ENCODE measurements around the gene CCDC18.
"Not testable (repeated sequence)": the region's sequence is repeated elsewhere in the genome, so short reads cannot be mapped to it uniquely, and the experiment has no call there.

The CCDC18 gene

DNA sequence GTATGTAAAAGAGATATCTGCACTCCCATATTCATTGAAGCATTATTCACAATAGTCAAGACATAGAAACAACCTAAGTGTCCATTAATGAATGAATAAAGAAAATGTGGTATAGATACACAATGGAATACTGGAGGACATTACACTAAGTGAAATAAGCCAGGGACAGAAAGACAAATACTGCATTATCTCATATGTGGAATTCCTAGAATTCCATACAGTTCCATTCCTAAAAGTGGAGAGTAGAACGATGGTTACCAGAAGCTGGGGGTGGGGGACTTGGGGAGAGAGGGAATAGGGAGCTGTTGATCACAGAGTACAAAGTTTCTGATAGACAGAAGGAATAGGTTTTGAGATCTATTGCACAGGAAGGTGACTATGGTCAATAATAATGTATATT, 7.7 kb upstream of the CCDC18 start:
- DNase-seq: no peak

DNA sequence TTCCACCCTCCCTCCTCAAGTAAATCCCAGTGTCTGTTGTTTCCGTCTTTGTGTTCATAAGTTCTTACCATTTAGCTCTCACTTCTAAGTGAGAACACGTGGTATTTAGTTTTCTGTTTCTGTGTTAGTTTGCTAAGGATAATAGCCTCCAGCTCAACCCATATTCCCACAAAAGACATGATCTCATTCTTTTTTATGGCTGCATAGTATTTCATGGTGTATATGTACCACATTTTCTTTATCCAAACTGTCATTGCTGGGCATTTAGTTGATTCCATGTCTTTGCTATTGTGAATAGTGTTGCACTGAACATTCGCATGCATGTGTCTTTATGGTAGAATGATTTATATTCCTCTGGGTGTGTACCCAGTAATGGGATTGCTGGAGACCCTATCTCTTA, 5.9 kb upstream of the CCDC18 start:
- DNase-seq: not testable (repeated sequence)

DNA sequence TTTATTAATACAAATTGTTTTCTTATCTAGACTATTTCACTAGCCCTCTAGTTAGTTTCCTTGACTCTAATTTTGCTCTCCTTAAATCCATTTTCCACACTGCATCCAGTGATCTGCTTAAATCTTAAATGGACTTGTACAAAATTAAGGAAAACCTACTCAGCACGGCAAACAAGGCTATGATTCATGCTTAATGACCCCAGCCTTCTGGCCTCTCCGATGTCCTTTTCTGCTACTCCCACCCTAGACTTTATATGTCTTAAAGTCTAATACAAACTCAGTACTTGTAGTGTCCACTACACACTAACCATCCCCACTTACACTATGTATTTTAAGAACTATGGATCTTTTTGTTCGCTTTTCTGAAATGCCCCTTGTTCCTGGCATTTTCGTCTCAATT, 2.5 kb upstream of the CCDC18 start:
- DNase-seq: no peak

DNA sequence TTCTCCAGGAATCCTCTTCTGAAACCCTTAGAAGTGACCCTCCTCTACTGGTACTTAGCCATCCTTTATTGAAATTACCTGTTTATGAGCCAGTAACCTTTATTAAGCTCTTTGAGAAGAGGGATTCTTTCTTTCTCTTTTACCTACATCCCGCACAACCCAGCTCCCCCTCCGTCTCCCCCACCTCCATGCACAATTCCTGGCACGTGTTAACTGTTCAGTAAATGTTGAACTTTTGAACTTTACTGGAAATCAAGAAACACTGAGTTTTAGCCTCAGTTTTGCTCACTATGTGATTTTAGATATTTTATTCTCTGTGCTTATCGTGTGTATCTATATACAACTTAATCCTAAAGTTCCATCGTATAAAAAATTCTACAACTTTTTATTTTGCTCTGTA, 2.1 kb upstream of the CCDC18 start:
- no peak for DNase-seq

DNA sequence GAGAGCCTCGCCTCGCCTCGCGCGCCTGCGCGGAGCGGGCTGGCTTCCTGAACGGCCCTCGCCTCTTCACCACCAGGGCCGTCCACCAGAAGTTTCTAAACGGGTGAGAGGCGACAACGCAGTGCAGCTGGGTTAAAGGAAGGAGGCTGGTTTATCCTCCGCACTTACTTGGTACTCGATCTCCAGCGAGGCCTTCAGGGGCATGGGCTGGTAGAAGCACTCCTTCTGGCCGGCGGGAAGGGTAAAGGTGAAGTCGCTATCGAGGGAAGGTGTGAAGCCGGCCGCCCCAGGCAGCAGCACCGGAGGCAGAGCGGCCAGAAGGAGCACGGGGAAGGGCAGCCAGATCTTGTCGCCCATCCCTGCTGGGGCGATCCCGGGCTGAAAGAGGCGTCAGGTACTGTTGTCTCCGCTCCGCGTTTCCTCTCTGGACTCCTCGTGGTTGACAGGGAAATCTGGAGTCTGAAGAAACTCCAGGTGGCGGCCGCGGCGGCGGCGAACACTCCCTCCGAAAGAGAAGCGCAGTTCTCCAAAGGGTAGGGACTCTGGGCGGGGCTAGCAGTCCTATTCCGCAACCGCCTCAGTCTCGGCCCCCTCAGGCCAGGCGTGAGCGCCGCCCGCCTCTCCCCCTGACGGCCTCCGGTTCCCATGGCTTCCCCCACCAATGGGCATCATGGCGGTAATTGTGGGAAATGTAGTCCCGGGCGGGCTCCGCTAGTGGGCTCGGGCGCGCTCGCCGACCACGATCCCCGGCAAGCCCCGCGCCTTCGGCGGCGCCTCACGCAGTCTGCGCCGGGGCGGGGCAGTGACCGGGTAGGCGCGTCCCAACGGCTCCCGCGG, 420 bp upstream of the CCDC18 start, which contains the start of gene TMED5:
Gene TMED5 (minus strand): TSS at position 528 of the 837 bp plus-strand sequence. CDS start 171 bp downstream, at position 357.
- DNase-seq: peak; percentile 95

DNA sequence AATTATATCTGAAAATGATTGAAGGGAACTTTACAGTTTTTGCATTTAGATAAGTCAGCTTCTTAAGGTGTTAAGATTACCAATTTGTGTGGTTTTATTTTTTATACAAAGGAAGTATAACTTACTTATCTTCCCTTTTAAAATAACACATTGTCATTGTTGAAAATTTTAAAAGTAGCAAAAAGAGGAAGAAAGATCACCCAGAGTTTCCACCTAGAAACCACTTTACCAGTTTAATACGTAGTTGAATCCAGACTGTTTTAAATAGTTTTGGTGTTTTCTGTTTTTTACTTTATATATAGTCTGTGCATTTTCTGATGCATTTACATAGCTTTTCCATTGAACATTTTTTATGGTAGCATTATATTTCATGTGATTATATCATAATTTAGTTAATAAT, 6.1 kb downstream of the CCDC18 start:
- DNase-seq: no peak

DNA sequence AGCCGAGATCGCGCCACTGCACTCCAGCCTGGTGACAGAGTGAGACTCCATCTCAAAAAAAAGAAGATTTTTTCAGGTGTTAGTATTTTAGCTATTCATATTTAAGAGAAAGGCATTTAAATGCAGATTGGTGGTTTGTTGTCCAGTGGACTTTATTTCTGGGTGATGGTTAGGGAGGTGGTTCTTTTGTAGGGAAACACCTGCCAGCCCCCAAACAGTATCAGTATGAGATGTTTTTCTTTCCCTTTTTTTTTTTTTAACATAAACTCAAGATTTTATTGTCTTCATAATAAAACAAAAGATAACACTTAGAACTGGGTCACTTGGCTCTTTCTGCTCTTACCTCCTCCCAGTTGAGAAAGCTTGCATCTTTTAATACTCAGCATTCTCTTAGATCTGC, 9.9 kb downstream of the CCDC18 start:
- no peak for DNase-seq

DNA sequence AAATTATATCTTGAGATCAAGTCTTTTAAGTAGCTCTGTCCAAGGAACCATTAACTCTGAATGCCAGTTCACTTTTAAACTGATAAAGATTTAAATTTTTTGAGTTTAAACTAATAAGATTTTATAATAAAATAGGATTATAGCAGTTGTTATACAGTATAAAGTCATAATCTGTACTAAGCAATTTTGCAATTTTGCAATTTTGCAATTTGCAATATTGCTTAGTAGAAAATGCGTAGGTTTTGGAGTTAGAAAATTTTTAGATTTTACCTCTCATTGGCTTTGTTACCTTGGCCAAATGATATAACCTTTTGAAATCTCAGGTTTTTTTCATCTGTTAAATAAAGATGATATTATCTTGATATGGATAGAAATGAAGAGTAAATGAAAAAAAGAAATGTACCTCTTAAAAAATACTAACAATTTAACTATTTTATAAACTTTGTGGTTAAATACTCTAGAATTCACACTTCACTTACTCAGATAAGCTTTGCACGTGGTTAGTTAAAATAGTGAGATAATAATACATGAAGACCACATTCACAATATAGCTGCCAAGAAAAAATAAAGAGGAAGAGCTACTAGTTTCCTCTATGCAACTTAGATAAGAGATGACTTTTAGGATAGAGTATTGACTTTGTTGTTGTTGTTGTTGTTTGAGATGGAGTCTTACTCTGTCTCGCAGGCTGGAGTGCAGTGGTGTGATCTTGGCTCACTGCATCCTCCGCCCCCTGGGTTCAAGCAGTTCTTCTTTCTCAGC, 13.9 kb downstream of the CCDC18 start:
- DNase-seq: no peak

DNA sequence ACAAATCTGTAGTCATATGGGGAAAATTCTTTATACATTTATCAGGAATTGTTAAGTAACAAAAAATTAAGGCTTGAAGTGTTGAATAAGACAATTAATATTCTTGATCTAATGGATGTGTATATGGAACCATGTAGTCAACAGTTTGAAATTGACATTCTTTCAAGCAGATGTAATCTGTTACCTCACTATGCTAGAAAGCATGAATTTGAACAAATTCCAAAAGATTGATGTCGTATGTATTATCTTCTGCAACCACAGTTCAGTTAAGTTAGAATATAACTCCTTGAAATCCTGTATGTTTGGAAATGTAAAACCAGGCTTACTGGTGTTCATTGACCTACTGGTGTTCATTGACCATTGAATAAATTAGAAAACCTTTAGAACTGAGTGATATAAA, 16.1 kb downstream of the CCDC18 start:
- no peak for DNase-seq

DNA sequence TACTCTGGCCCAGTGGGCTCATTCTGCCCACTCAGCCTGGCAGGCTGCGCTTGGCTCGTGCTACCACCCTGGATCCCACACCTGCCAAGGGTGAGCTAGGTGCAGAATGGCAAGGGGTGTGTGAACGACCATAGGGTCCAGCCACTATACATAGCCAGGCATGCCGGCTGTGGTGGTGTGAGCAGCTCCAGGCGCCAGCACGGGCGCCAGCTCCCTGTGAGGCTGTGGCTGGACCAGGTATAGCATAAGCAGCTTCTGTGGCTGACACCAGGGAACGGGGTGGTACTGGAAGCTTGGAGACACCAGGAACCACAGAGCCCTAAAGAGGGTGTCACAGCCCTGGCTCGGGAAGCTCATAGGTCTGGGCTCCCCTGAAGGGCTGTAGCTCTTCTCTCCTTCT, 18.6 kb downstream of the CCDC18 start:
- no peak for DNase-seq

DNA sequence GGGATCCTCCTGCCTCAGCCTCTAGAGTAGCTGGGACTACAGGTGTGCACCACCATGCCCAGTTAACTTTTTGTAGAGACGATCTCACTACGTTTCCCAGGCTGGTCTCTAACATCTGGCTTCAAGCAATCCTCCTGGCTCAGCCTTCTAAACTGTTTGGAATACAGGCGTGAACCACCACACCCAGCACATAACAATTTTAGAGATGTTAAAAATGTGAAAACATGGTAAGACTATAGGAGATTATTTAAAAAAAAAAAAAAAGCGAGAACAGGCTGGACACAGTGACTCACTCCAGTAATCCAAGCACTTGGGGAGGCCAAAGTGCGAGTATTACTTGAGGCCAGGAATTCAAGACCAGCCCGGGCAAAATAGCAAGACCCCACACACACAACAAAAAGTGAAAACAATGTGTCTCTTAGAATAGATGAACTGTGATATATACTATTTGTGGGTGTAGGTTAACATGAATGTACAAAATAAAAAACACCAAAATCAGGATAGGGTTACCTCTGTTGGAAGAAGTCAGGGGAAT, 19.6 kb downstream of the CCDC18 start:
- DNase-seq: no peak

DNA sequence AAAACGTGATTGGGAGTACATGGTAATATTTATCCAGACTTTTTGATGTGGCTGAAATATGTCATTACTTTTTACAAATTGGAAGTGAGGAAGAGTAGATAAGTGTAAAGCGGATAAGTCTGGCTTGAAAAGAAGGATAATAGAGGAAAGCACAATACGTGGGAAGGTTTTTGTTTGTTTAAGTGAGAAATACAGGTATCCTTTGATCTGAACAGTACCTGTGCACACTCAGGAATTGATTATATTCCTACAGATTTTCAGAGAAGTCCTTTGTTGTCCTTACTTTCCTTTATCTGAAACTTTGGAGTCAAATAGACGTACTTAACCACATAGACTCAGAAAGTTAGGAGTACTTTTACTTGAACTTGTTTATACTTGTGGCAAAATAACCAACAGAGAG, 20.2 kb downstream of the CCDC18 start:
- no peak for DNase-seq

DNA sequence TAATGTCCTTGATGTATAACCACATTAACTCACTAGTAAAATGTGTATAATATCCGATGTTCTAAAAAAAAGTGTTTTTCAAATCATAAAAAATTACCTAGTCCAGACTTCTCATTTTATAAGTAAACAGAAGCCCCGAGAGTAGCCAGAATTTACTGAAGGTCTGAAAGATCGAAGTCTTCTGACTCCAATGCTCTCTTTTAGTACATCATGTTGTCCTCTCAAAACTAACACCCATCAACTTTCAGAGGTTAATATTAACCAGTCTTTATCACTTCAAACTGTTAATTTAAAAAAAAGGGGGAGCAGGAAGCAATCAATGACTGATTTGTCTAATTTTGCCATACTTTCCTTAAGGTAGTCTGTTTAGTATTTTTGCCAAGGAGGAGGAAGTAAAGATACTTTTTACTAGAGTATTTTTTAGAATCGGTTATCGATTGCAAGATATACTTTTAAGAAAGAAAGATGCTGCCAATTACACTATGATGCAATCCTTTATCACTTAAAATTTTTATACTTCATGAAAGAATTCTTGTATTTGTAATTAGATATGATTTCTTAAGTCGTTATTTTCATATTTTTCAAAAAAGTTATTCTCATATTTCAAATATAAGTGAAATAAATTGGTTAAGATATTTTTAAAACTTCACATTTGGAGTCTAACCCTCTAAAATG, 25.5 kb downstream of the CCDC18 start:
- no peak for DNase-seq

DNA sequence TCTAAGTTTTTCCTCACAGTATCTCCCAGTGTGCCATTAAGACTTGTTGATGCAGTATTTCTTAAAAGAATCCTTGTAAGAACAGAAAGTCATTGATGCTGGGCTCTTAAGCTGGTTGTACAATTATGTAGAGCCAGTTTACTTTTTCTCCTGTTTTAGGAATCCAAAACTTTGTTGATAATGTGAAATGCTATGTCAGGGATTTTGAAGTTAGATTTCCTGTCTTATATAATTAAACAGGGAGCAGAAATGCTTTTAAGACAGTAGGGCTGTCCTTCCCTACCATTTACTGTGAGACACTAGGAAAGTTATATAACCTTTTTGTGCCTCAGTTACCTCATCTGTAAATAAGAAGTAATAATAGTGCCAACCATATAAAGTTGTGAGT, 26.0 kb downstream of the CCDC18 start:
- DNase-seq: no peak

DNA sequence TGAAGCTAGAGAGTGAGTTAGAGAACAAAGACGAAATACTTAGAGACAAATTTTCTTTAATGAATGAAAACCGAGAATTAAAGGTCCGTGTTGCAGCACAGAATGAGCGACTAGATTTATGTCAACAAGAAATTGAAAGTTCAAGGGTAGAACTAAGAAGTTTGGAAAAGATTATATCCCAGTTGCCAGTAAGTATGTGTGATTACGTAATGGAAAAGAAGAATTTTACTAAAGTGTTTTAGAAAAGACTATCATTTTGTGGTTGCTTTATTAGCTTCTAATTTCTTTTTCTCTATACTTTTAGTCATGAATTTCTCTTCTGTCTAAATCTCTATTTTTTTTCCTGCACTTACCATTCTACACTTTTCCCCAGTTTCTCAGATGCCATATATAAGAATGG, 26.7 kb downstream of the CCDC18 start:
- no peak for DNase-seq

DNA sequence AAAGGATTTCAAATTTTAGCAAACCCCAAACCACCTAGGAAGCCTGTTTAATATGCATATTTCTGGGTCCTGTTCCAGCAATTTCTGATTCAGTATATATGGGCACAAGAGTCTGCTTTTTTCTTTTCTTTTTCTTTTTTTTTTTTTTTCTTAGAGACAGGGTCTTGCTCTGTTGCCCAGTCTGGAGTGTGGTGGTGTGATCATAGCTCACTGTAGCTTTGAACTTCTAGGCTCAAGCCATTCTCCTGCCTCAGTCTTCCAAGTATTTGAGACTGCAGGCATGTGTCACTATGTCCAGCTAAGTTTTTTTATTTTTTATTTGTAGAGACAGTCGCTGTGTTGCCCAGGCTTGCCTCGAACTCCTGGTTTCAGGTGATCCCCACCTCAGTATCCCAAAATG, 34.8 kb downstream of the CCDC18 start:
- no peak for DNase-seq

DNA sequence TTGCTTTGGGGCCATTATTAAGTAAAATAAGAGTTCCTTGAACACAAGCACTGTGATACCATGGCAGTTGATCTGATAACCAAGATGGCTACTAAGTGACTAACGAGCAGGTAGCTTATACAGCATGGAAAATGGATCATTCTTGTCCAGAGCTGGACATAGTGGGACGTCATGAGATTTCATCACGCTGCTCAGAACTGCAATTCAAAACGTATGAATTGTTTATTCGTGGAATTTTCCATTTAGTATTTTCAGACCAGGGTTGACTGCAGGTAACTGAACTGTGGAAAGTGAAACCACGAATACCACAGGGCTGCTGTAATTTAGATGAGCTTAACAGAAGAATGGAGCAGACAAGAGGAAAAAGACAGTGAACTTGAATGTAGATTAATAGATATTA, 38.9 kb downstream of the CCDC18 start:
- DNase-seq: no peak

DNA sequence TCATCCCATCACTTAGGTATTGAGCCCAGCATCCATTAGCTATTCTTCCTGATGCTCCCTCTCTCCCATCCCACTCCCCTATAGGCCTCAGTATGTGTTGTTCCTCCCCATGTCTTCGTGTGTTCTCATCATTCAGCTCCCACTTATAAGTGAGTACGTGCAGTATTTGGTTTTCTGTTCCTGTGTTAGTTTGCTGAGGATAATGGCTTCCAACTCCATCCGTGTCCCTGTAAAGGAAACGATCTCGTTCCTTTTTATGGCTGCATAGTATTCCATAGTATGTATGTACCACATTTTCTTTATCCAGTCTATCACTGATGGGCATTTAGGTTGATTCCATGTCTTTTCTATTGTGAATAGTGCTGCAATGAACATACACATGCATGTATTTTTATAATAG, 40.2 kb downstream of the CCDC18 start:
- not testable (repeated sequence) for DNase-seq

DNA sequence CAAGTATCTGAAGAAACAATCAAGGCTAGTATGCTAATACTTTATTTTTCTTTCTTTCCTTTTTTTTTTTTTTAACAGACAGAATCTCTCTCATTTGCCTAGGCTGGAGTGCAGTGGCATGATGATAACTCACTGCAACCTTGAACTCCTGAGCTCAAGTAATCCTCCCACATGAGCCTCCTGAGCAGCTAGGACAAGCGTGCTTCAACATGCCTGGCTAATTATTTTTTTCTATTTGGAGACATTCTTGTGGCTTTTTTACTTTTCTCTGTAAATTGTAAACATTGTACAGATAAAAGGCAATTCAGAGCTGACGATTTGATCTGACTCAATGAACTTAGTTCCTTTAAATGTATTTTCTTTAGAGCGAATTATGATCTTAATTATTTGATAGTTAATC, 41.4 kb downstream of the CCDC18 start:
- DNase-seq: no peak

DNA sequence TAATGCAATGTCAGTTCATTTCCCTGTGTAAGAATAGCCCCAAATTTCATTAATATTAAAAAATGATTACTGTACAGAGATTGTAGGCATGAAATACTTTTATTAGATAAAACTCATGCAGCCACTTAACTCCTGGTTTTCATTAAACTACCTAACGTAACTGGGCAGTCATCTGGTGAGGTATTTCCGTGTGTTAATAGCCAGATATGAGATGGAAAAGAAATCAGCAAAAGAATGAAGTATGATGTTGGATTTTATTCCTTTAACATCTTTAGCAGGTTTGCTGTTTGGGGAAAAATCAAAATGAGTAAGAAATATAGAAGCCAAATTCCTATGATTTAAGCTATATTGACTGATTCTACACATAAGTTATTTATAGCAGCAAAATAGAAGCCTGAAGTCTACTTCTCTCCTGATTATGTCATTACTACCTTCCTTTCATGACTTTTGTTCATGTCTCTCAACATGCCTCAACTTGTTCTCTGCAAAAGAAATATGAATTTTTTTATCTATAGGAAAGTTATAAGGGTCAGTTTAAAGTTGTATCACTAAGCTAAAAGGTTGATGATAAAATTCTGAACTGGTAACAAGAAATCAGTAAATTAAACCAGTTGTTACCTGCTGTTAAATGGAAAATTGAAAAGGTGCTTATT, 42.6 kb downstream of the CCDC18 start:
- no peak for DNase-seq

DNA sequence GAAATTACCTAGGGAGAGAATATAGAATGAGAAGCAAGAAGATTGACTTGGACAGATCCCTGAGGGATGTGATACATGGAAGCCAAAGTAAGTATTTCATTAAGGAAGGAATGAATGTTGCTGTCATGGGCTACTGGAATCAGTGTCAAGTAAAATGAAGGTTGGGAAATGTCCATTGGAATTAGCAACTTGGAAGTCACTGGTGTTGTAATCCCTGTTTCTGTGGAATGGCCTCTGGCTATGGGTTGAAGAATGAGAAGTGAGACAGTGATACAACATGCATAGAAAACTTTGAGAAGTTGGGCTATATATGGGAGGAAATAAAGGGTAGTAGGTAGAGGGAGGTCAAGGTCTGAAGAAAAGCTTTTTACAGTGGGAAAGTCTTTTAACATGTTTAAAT, 54.7 kb downstream of the CCDC18 start:
- DNase-seq: no peak

DNA sequence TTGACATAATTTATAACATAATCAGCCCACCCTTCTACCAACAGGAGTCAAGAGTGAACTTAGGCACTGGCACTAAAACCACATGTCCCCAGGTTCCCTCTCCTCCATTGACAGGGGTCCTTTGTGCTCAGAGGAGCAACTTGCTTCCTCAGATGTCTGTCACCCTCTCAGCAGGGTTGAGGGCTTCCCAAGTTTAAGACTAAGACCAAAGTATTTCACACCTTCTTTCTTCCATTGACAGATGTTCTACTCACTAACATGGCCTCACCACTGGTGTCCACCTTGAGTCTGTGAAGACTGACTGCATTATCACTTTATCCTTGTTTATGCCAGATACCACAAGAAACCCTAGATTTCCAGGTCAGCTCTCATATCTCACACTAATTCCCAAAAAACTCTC, 56.5 kb downstream of the CCDC18 start:
- DNase-seq: no peak

DNA sequence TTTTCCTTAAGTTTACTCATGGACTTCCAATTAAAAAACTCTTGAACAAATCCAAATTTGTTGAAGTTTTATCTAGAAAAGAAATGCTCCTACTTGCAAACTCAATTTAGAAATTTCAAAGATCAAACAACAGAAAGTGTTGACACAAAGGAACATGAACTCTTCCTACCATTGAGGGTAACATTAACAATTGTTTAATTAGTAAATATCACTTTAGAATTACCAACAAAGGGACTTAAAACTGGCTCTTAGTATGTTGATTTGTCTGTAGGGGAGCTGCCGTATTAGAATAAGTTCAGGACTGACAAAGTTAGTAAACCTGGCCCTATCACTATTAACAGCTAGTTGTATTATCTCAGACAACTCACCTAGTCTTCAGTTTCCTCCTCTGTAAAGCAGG, 57.9 kb downstream of the CCDC18 start:
- DNase-seq: no peak

All from stimulated activated CD4-positive, alpha-beta T cell treated with anti-CD3 and anti-CD28 coated beads, Interleukin-4, amount 100 ng/mL, for 24 hours (primary cell).